T-helper 22 cell (primary cell): ENCODE results near the gene CYRIA.

Source experiments
- DNase-seq: peaks from one replicate; pipeline ENCODE4 v3.0.0-alpha.2; 2020; ENCODE audit warnings: low read depth

Gene CYRIA

GRCh38 chr2:16665748-16666448 lies at the start of gene CYRIA:
CYRIA (minus strand) TSS chr2:16665834; CDS start chr2:16588119, 77,715 bp downstream.
- DNase-seq = peak; percentile 2

- DNase-seq = no peak
Measured at GRCh38 chr2:16713011-16713423, 47.4 kb upstream of the CYRIA start.

GRCh38 chr2:16709769-16710168 lies 44.1 kb upstream of the CYRIA start:
- no peak for DNase-seq

GRCh38 chr2:16708173-16708572 lies 42.5 kb upstream of the CYRIA start:
- DNase-seq = no peak

- no peak for DNase-seq
Measured at GRCh38 chr2:16707014-16707623, 41.5 kb upstream of the CYRIA start.

- no peak for DNase-seq
Measured at GRCh38 chr2:16700551-16701259, 35.1 kb upstream of the CYRIA start.

- no peak for DNase-seq
Measured at GRCh38 chr2:16693854-16694253, 28.2 kb upstream of the CYRIA start.

GRCh38 chr2:16691261-16691660 lies 25.6 kb upstream of the CYRIA start:
- no peak for DNase-seq

GRCh38 chr2:16687955-16688354 lies 22.3 kb upstream of the CYRIA start:
- no peak for DNase-seq

- DNase-seq = no peak
Measured at GRCh38 chr2:16687222-16687621, 21.6 kb upstream of the CYRIA start.

GRCh38 chr2:16686641-16687040 lies 21.0 kb upstream of the CYRIA start:
- DNase-seq = no peak

- no peak for DNase-seq
Measured at GRCh38 chr2:16685340-16685715, 19.7 kb upstream of the CYRIA start.

- no peak for DNase-seq
Measured at GRCh38 chr2:16684676-16685339, 19.2 kb upstream of the CYRIA start.

- no peak for DNase-seq
Measured at GRCh38 chr2:16683576-16683975, 17.9 kb upstream of the CYRIA start.

GRCh38 chr2:16682431-16683118 lies 16.9 kb upstream of the CYRIA start:
- DNase-seq = no peak

- no peak for DNase-seq
Measured at GRCh38 chr2:16680781-16681180, 15.1 kb upstream of the CYRIA start.

GRCh38 chr2:16680304-16680703 lies 14.7 kb upstream of the CYRIA start:
- no peak for DNase-seq

- no peak for DNase-seq
Measured at GRCh38 chr2:16678964-16679363, 13.3 kb upstream of the CYRIA start.

- no peak for DNase-seq
Measured at GRCh38 chr2:16677875-16678274, 12.2 kb upstream of the CYRIA start.

- DNase-seq = no peak
Measured at GRCh38 chr2:16675781-16676180, 10.1 kb upstream of the CYRIA start.

- no peak for DNase-seq
Measured at GRCh38 chr2:16674154-16674553, 8.5 kb upstream of the CYRIA start.

- DNase-seq = no peak
Measured at GRCh38 chr2:16671760-16672159, 6.1 kb upstream of the CYRIA start.
